Activated CD4-positive, alpha-beta T cell treated with anti-CD3 and anti-CD28 coated beads, Interleukin-2, amount 10 ng/mL, durations not matched to agents 24 days and 14 days (primary cell): ENCODE results near the gene PDE1C. TPM values are rescaled to one million over a fixed set of nuclear protein-coding genes. Genes with fewer than 3 reads are reported as not detected.

Experiments used
- DNase-seq: peaks from one replicate; pipeline ENCODE4 v3.0.0; 2022
- H3K27ac Mint-ChIP-seq: one replicate; pipeline ENCODE4 v1.8.0; 2022; ENCODE audit warnings: mild to moderate bottlenecking, mixed read lengths
- H3K27me3 Mint-ChIP-seq: one replicate; pipeline ENCODE4 v1.8.0; 2022; ENCODE audit warnings: mixed read lengths
- H3K36me3 Mint-ChIP-seq: one replicate; pipeline ENCODE4 v1.8.0; 2022; ENCODE audit warnings: low read depth, mild to moderate bottlenecking, mixed read lengths
- H3K4me1 Mint-ChIP-seq: one replicate; pipeline ENCODE4 v1.8.0; 2021; ENCODE audit warnings: mixed read lengths
- H3K4me3 Mint-ChIP-seq: one replicate; pipeline ENCODE4 v1.8.0; 2022; ENCODE audit warnings: mild to moderate bottlenecking, moderate library complexity, mixed read lengths
- H3K9me3 Mint-ChIP-seq: one replicate; pipeline ENCODE4 v1.8.0; 2021; ENCODE audit warnings: mixed read lengths
- intact Hi-C: fragments of 100-400 bp; cut with micrococcal nuclease; formaldehyde crosslinking; loops from one replicate; pipeline ENCODE4 v1.15.1; 2023
- total RNA-seq: library from RNA; stranded (reverse); gene quantifications from 2 replicates; pipeline ENCODE4 v1.2.3, GENCODE V29; 2022

The PDE1C gene
- total RNA-seq, 1 donor from 2014 or later, result not detected

GRCh38 chr7:32047075-32047474 lies 23.1 kb downstream of the PDE1C start:
- H3K27me3 Mint-ChIP-seq, result no peaks in the 10 kb centered on the region
- no peak overlapping the region for H3K27ac Mint-ChIP-seq
- no peaks in the 10 kb centered on the region for H3K4me1 Mint-ChIP-seq
- no peak for DNase-seq
- no peaks in the 10 kb centered on the region for H3K36me3 Mint-ChIP-seq
- intact Hi-C loops, result no loop called here
- H3K4me3 Mint-ChIP-seq, result no peak overlapping the region
- no peaks in the 10 kb centered on the region for H3K9me3 Mint-ChIP-seq

- no peak overlapping the region for H3K4me3 Mint-ChIP-seq
- DNase-seq, result no peak
- intact Hi-C loops, result no loop called here
- no peaks in the 10 kb centered on the region for H3K4me1 Mint-ChIP-seq
- no peaks in the 10 kb centered on the region for H3K9me3 Mint-ChIP-seq
- no peaks in the 10 kb centered on the region for H3K36me3 Mint-ChIP-seq
- no peak overlapping the region for H3K27ac Mint-ChIP-seq
- H3K27me3 Mint-ChIP-seq, result no peaks in the 10 kb centered on the region
Observed at GRCh38 chr7:32045228-32045627, 25.0 kb downstream of the PDE1C start.

- DNase-seq, result no peak
- intact Hi-C loops, result no loop called here
- H3K4me3 Mint-ChIP-seq, result no peak overlapping the region
- no peaks in the 10 kb centered on the region for H3K36me3 Mint-ChIP-seq
- no peaks in the 10 kb centered on the region for H3K9me3 Mint-ChIP-seq
- no peak overlapping the region for H3K27ac Mint-ChIP-seq
- H3K27me3 Mint-ChIP-seq, result no peaks in the 10 kb centered on the region
- no peaks in the 10 kb centered on the region for H3K4me1 Mint-ChIP-seq
Observed at GRCh38 chr7:32044739-32045138, 25.5 kb downstream of the PDE1C start.

- DNase-seq, result no peak
- no peaks in the 10 kb centered on the region for H3K27me3 Mint-ChIP-seq
- no peaks in the 10 kb centered on the region for H3K4me1 Mint-ChIP-seq
- no peaks in the 10 kb centered on the region for H3K9me3 Mint-ChIP-seq
- intact Hi-C loops, result no loop called here
- no peak overlapping the region for H3K27ac Mint-ChIP-seq
- H3K36me3 Mint-ChIP-seq, result no peaks in the 10 kb centered on the region
- no peak overlapping the region for H3K4me3 Mint-ChIP-seq
Observed at GRCh38 chr7:32043688-32044087, 26.5 kb downstream of the PDE1C start.

- Mint-ChIP-seq H3K4me3 (no peak overlapping the region), H3K4me1 (no peaks in the 10 kb centered on the region), H3K27me3 (no peaks in the 10 kb centered on the region), H3K36me3 (no peaks in the 10 kb centered on the region), H3K27ac (no peak overlapping the region), H3K9me3 (no peaks in the 10 kb centered on the region)
- no peak for DNase-seq
- intact Hi-C loops, result no loop called here
Observed at GRCh38 chr7:32042900-32043299, 27.3 kb downstream of the PDE1C start.

GRCh38 chr7:32039000-32039756 lies 31.0 kb downstream of the PDE1C start:
- Mint-ChIP-seq H3K36me3 (no peaks in the 10 kb centered on the region), H3K9me3 (peaks cover 3% of the 10 kb centered on the region), H3K4me3 (no peak overlapping the region), H3K27ac (no peak overlapping the region), H3K4me1 (peaks cover 8% of the 10 kb centered on the region), H3K27me3 (no peaks in the 10 kb centered on the region)
- intact Hi-C loops, result no loop called here
- DNase-seq, result no peak

- H3K36me3 Mint-ChIP-seq, result no peaks in the 10 kb centered on the region
- peaks cover 3% of the 10 kb centered on the region for H3K9me3 Mint-ChIP-seq
- H3K4me1 Mint-ChIP-seq, result peaks cover 8% of the 10 kb centered on the region
- no peak overlapping the region for H3K4me3 Mint-ChIP-seq
- no peaks in the 10 kb centered on the region for H3K27me3 Mint-ChIP-seq
- no peak for DNase-seq
- no peak overlapping the region for H3K27ac Mint-ChIP-seq
- intact Hi-C loops, result no loop called here
Observed at GRCh38 chr7:32037650-32038198, 32.5 kb downstream of the PDE1C start.

GRCh38 chr7:32036557-32036956 lies 33.6 kb downstream of the PDE1C start:
- H3K36me3 Mint-ChIP-seq, result no peaks in the 10 kb centered on the region
- intact Hi-C loops, result no loop called here
- peaks cover 8% of the 10 kb centered on the region for H3K4me1 Mint-ChIP-seq
- no peak overlapping the region for H3K27ac Mint-ChIP-seq
- no peak for DNase-seq
- H3K27me3 Mint-ChIP-seq, result no peaks in the 10 kb centered on the region
- H3K9me3 Mint-ChIP-seq, result peaks cover 3% of the 10 kb centered on the region
- no peak overlapping the region for H3K4me3 Mint-ChIP-seq

GRCh38 chr7:32034052-32034451 lies 36.2 kb downstream of the PDE1C start:
- no peak for DNase-seq
- H3K4me3 Mint-ChIP-seq, result no peak overlapping the region
- intact Hi-C loops, result no loop called here
- peaks cover 3% of the 10 kb centered on the region for H3K9me3 Mint-ChIP-seq
- H3K27me3 Mint-ChIP-seq, result no peaks in the 10 kb centered on the region
- peaks cover 8% of the 10 kb centered on the region for H3K4me1 Mint-ChIP-seq
- H3K27ac Mint-ChIP-seq, result no peak overlapping the region
- H3K36me3 Mint-ChIP-seq, result no peaks in the 10 kb centered on the region

- no peak for DNase-seq
- intact Hi-C loops, result no loop called here
- Mint-ChIP-seq H3K27me3 (no peaks in the 10 kb centered on the region), H3K27ac (no peak overlapping the region), H3K4me3 (no peak overlapping the region), H3K4me1 (peaks cover 8% of the 10 kb centered on the region), H3K36me3 (no peaks in the 10 kb centered on the region), H3K9me3 (peaks cover 3% of the 10 kb centered on the region)
Observed at GRCh38 chr7:32033006-32033405, 37.2 kb downstream of the PDE1C start.

- H3K27me3 Mint-ChIP-seq, result no peaks in the 10 kb centered on the region
- no peak overlapping the region for H3K4me3 Mint-ChIP-seq
- DNase-seq, result no peak
- peaks cover 3% of the 10 kb centered on the region for H3K9me3 Mint-ChIP-seq
- H3K4me1 Mint-ChIP-seq, result peaks cover 7% of the 10 kb centered on the region
- intact Hi-C loops, result no loop called here
- no peak overlapping the region for H3K27ac Mint-ChIP-seq
- H3K36me3 Mint-ChIP-seq, result no peaks in the 10 kb centered on the region
Observed at GRCh38 chr7:32032211-32032610, 38.0 kb downstream of the PDE1C start.

- Mint-ChIP-seq H3K27me3 (no peaks in the 10 kb centered on the region), H3K9me3 (peaks cover 4% of the 10 kb centered on the region), H3K4me3 (no peak overlapping the region), H3K36me3 (no peaks in the 10 kb centered on the region), H3K4me1 (no peaks in the 10 kb centered on the region), H3K27ac (no peak overlapping the region)
- intact Hi-C loops, result no loop called here
- no peak for DNase-seq
Observed at GRCh38 chr7:32030904-32031692, 39.1 kb downstream of the PDE1C start.

- Mint-ChIP-seq H3K4me1 (no peaks in the 10 kb centered on the region), H3K27me3 (no peaks in the 10 kb centered on the region), H3K9me3 (peaks cover 4% of the 10 kb centered on the region), H3K36me3 (no peaks in the 10 kb centered on the region), H3K27ac (no peak overlapping the region), H3K4me3 (no peak overlapping the region)
- intact Hi-C loops, result no loop called here
- DNase-seq, result no peak
Observed at GRCh38 chr7:32026083-32026425, 44.2 kb downstream of the PDE1C start.

- H3K27ac Mint-ChIP-seq, result no peak overlapping the region
- DNase-seq, result no peak
- no peaks in the 10 kb centered on the region for H3K36me3 Mint-ChIP-seq
- H3K9me3 Mint-ChIP-seq, result peaks cover 4% of the 10 kb centered on the region
- H3K27me3 Mint-ChIP-seq, result no peaks in the 10 kb centered on the region
- intact Hi-C loops, result no loop called here
- H3K4me1 Mint-ChIP-seq, result no peaks in the 10 kb centered on the region
- no peak overlapping the region for H3K4me3 Mint-ChIP-seq
Observed at GRCh38 chr7:32025381-32026082, 44.7 kb downstream of the PDE1C start.
